ENCODE results near the gene GABRA1. TPM values are rescaled to one million over a fixed set of nuclear protein-coding genes. Genes with fewer than 3 reads are reported as not detected.

The GABRA1 gene
- polyA plus RNA-seq (2013), result 0.03 TPM

DNA sequence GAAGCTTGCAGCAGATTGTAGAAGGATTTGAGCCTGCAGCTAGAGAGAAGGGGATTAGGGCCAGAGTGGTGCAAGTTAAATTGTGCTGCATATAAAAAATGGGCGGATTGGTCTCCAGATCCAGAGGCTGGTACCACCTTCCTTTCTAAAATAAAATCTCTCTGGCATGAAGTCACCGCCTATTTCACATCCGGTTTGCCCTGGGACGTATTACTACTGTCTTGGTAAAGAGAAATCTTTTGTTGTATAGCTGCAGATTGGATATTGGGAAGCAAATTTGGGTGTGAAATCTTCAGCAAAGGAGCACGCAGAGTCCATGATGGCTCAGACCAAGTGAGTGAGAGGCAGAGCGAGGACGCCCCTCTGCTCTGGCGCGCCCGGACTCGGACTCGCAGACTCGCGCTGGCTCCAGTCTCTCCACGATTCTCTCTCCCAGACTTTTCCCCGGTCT, at the start of gene GABRA1:
Gene GABRA1, plus strand, starts transcription at position 180 of the 451 bp plus-strand sequence. CDS start 2,691 bp downstream, outside the sequence.
- WGBS (ENCODE audit: insufficient coverage), result 0% methylated on average over 10 of the region's 16 CpGs
- Histone ChIP-seq H3K4me3 (ENCODE audit: control insufficient read depth in 1 of 7, extremely low read depth in 1 of 7, insufficient read depth in 4 of 7, low read depth in 2 of 7, low read length in 6 of 7) (peak within 1 kb of the TSS in 2 of 7 experiments; percentile 16 to 38), H3K4me1 (ENCODE audit: control extremely low read depth in 1 of 4, control insufficient read depth in 4 of 4, insufficient read depth in 4 of 4, low read length in 3 of 4) (peaks cover 0 to 6% (median 2%) of the 10 kb centered on the region in 4 experiments), H3K36me3 (ENCODE audit: control insufficient read depth in 4 of 4, insufficient read depth in 4 of 4, low read length in 3 of 4) (no peaks in the 10 kb centered on the region), H3K9me3 (ENCODE audit: control extremely low read depth in 1 of 5, control insufficient read depth in 4 of 5, insufficient read depth in 2 of 5, low read depth in 1 of 5, low read length in 4 of 5) (no peaks in the 10 kb centered on the region), H3K27me3 (replicated peaks in 2 of 5; ENCODE audit: control insufficient read depth in 4 of 5, insufficient read depth in 5 of 5, low read length in 4 of 5) (peaks cover 14 to 48% (median 28%) of the 10 kb centered on the region in 5 experiments), H3K27ac (ENCODE audit: insufficient read depth in 1 of 2, low read depth in 1 of 2, low read length in 2 of 2, poor library complexity in 1 of 2, severe bottlenecking in 2 of 2) (no peak within 1 kb of the TSS)
- ChIA-PET POLR2A (interaction anchor here (0.6 kb wide), 1 partner anchor 15 kb away, joined by 3 read pairs; no protein-coding TSS in a partner anchor), CTCF (interaction anchor here (1.2 kb wide), 1 partner anchor 9 kb away, joined by 3 read pairs; no protein-coding TSS in a partner anchor)
- peak in 1 of 3 donors; percentile 6 for DNase-seq

DNA sequence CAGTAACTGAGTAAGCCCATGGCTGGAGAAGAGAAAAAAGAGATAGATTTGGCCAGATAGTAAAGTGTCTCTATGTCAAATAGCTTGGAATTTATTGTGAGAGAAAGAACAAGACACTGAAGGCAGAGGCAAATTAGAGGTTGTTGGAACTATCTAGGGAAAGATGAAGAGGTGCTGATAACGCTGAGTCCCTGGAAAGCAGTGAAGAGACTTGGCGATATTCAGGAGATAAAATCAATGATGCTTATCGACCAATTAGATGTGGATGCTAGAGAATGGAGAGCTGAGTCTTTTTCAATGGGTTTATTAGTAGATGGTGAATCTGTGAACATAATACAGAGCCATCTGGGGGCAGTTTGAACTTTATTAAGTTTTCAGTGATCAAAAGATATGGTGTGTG, 48.6 kb upstream of the GABRA1 start:
- ChIA-PET POLR2A (no interaction called here), CTCF (no interaction called here)
- 92% methylated on average over 2 of the region's 3 CpGs for WGBS (ENCODE audit: insufficient coverage)

DNA sequence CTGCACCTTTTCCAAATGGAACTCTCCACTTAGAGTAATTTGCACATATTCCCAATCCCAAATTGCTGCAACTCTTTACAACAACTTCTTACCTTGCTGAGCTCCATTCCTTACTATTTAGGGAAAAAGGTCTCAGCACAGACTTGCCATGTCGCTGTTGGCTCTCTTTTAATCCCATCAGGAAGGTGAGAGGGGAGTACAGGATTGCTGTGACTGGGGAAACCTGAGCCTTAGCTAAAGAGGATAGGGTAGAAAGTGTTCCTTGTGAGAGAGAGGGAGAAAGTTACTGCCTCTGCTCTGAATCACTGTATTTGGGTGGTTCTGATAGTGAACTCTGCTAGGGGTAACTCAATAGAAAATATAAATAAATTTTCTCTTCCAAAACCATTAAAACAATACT, 43.7 kb upstream of the GABRA1 start:
- no peak for DNase-seq
- ChIA-PET CTCF (no interaction called here), POLR2A (no interaction called here)
- WGBS (ENCODE audit: insufficient coverage), result 17% methylated on average over 1 of the region's 1 CpG
- Histone ChIP-seq H3K27ac (ENCODE audit: insufficient read depth in 1 of 2, low read depth in 1 of 2, low read length in 2 of 2, poor library complexity in 1 of 2, severe bottlenecking in 2 of 2) (no peak overlapping the region), H3K27me3 (replicated peaks in 2 of 5; ENCODE audit: control insufficient read depth in 4 of 5, insufficient read depth in 5 of 5, low read length in 4 of 5) (no peaks in the 10 kb centered on the region), H3K9me3 (ENCODE audit: control extremely low read depth in 1 of 5, control insufficient read depth in 4 of 5, insufficient read depth in 2 of 5, low read depth in 1 of 5, low read length in 4 of 5) (no peaks in the 10 kb centered on the region), H3K4me1 (ENCODE audit: control extremely low read depth in 1 of 4, control insufficient read depth in 4 of 4, insufficient read depth in 4 of 4, low read length in 3 of 4) (no peaks in the 10 kb centered on the region), H3K36me3 (ENCODE audit: control insufficient read depth in 4 of 4, insufficient read depth in 4 of 4, low read length in 3 of 4) (no peaks in the 10 kb centered on the region), H3K4me3 (ENCODE audit: control insufficient read depth in 1 of 7, extremely low read depth in 1 of 7, insufficient read depth in 4 of 7, low read depth in 2 of 7, low read length in 6 of 7) (no peak overlapping the region)

More for the DNA sequence above, 48.6 kb upstream of the GABRA1 start:
- Histone ChIP-seq H3K27me3 (replicated peaks in 2 of 5; ENCODE audit: control insufficient read depth in 4 of 5, insufficient read depth in 5 of 5, low read length in 4 of 5) (no peaks in the 10 kb centered on the region), H3K36me3 (ENCODE audit: control insufficient read depth in 4 of 4, insufficient read depth in 4 of 4, low read length in 3 of 4) (no peaks in the 10 kb centered on the region), H3K4me1 (ENCODE audit: control extremely low read depth in 1 of 4, control insufficient read depth in 4 of 4, insufficient read depth in 4 of 4, low read length in 3 of 4) (no peaks in the 10 kb centered on the region), H3K27ac (ENCODE audit: insufficient read depth in 1 of 2, low read depth in 1 of 2, low read length in 2 of 2, poor library complexity in 1 of 2, severe bottlenecking in 2 of 2) (no peak overlapping the region), H3K9me3 (ENCODE audit: control extremely low read depth in 1 of 5, control insufficient read depth in 4 of 5, insufficient read depth in 2 of 5, low read depth in 1 of 5, low read length in 4 of 5) (no peaks in the 10 kb centered on the region), H3K4me3 (ENCODE audit: control insufficient read depth in 1 of 7, extremely low read depth in 1 of 7, insufficient read depth in 4 of 7, low read depth in 2 of 7, low read length in 6 of 7) (no peak overlapping the region)
- no peak for DNase-seq

DNA sequence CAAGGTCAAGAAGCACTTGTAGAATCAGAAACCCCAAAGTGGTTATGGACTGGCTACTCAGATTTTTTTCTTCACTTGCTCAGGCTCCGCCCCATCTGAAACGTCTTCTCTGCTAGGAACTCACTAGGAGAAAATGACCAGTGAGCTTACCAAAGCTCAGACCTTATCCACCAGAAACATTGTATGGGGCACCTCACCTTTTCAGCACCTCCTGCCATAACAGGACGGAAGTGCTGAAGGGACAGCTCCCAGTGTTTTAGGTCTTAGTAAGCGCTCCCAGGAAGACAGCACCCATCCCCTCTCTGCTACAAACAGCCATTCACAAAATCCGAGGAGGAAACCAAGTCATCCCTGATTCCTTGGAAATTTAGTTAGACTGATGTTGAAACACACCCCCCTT, 1.2 kb upstream of the GABRA1 start:
- no peaks in the 10 kb centered on the region for H3K36me3 ChIP-seq (ENCODE audit: control insufficient read depth in 4 of 4, insufficient read depth in 4 of 4, low read length in 3 of 4)
- ChIA-PET POLR2A (interaction anchor here (0.6 kb wide), 1 partner anchor 71 kb away, joined by 3 read pairs; no protein-coding TSS in a partner anchor), CTCF (interaction anchor here (1.2 kb wide), 1 partner anchor 10 kb away, joined by 3 read pairs; no protein-coding TSS in a partner anchor)
- WGBS (ENCODE audit: insufficient coverage), result 22% methylated on average over 3 of the region's 5 CpGs
- no peaks in the 10 kb centered on the region for H3K9me3 ChIP-seq (ENCODE audit: control extremely low read depth in 1 of 5, control insufficient read depth in 4 of 5, insufficient read depth in 2 of 5, low read depth in 1 of 5, low read length in 4 of 5)
- peak; percentile 14 to 60 (median 52) for DNase-seq
- H3K4me1 ChIP-seq (ENCODE audit: control extremely low read depth in 1 of 4, control insufficient read depth in 4 of 4, insufficient read depth in 4 of 4, low read length in 3 of 4), result peaks cover 0 to 6% (median 2%) of the 10 kb centered on the region in 4 experiments
- H3K27ac ChIP-seq (ENCODE audit: insufficient read depth in 1 of 2, low read depth in 1 of 2, low read length in 2 of 2, poor library complexity in 1 of 2, severe bottlenecking in 2 of 2), result no peak overlapping the region
- peaks cover 14 to 47% (median 28%) of the 10 kb centered on the region in 5 experiments for H3K27me3 ChIP-seq (replicated peaks in 2 of 5; ENCODE audit: control insufficient read depth in 4 of 5, insufficient read depth in 5 of 5, low read length in 4 of 5)
- no peak overlapping the region for H3K4me3 ChIP-seq (ENCODE audit: control insufficient read depth in 1 of 7, extremely low read depth in 1 of 7, insufficient read depth in 4 of 7, low read depth in 2 of 7, low read length in 6 of 7)

DNA sequence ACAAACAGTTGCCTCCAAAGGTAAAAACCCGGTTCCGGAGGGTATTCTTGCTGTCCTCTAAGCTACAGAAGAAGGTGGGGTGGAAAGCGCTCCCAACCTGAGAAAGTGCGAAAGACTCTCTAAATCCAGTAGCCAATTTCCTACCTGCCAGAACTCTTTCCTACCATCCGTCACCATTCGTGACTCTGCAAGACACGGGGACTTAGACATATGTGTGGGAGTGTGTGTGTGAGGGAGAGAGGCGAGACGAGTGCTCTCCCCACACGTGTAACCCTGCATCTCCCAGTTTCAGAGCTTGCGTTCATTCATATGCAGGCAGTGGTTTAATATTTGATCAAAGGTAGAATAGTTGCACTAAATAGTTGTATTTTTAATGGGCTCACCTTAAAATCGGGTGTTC, 473 bp upstream of the GABRA1 start:
- ChIA-PET POLR2A (interaction anchor here (0.6 kb wide), 2 partner anchors 16 to 70 kb away, joined by 3 read pairs; no protein-coding TSS in a partner anchor), CTCF (interaction anchor here (1.2 kb wide), 1 partner anchor 10 kb away, joined by 3 read pairs; no protein-coding TSS in a partner anchor)
- peaks cover 14 to 48% (median 28%) of the 10 kb centered on the region in 5 experiments for H3K27me3 ChIP-seq (replicated peaks in 2 of 5; ENCODE audit: control insufficient read depth in 4 of 5, insufficient read depth in 5 of 5, low read length in 4 of 5)
- no peaks in the 10 kb centered on the region for H3K9me3 ChIP-seq (ENCODE audit: control extremely low read depth in 1 of 5, control insufficient read depth in 4 of 5, insufficient read depth in 2 of 5, low read depth in 1 of 5, low read length in 4 of 5)
- 5% methylated on average over 4 of the region's 12 CpGs for WGBS (ENCODE audit: insufficient coverage)
- H3K4me1 ChIP-seq (ENCODE audit: control extremely low read depth in 1 of 4, control insufficient read depth in 4 of 4, insufficient read depth in 4 of 4, low read length in 3 of 4), result peaks cover 0 to 6% (median 2%) of the 10 kb centered on the region in 4 experiments
- H3K4me3 ChIP-seq (ENCODE audit: control insufficient read depth in 1 of 7, extremely low read depth in 1 of 7, insufficient read depth in 4 of 7, low read depth in 2 of 7, low read length in 6 of 7), result no peak overlapping the region
- H3K27ac ChIP-seq (ENCODE audit: insufficient read depth in 1 of 2, low read depth in 1 of 2, low read length in 2 of 2, poor library complexity in 1 of 2, severe bottlenecking in 2 of 2), result no peak overlapping the region
- no peaks in the 10 kb centered on the region for H3K36me3 ChIP-seq (ENCODE audit: control insufficient read depth in 4 of 4, insufficient read depth in 4 of 4, low read length in 3 of 4)
- peak in 1 of 3 donors; percentile 2 for DNase-seq

DNA sequence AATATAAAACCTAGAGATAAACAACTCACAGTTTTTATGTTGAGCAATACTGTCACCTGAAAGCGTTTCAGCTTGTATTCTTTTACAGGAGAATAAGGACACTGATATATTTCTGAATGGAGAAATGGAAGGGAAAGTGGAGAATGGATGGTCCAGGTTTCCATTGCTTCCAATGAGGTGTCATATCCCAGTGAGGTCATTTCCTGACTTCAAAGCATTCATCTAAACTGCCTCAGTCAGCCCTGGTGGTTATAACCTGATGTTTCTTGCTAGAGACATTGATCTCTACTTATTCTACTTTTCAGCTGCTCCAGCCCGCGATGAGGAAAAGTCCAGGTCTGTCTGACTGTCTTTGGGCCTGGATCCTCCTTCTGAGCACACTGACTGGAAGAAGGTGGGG, 2.6 kb downstream of the GABRA1 start:
- Histone ChIP-seq H3K27me3 (replicated peaks in 2 of 5; ENCODE audit: control insufficient read depth in 4 of 5, insufficient read depth in 5 of 5, low read length in 4 of 5) (peaks cover 14 to 49% (median 30%) of the 10 kb centered on the region in 5 experiments), H3K36me3 (ENCODE audit: control insufficient read depth in 4 of 4, insufficient read depth in 4 of 4, low read length in 3 of 4) (no peaks in the 10 kb centered on the region), H3K9me3 (ENCODE audit: control extremely low read depth in 1 of 5, control insufficient read depth in 4 of 5, insufficient read depth in 2 of 5, low read depth in 1 of 5, low read length in 4 of 5) (no peaks in the 10 kb centered on the region), H3K27ac (ENCODE audit: insufficient read depth in 1 of 2, low read depth in 1 of 2, low read length in 2 of 2, poor library complexity in 1 of 2, severe bottlenecking in 2 of 2) (no peak overlapping the region), H3K4me1 (ENCODE audit: control extremely low read depth in 1 of 4, control insufficient read depth in 4 of 4, insufficient read depth in 4 of 4, low read length in 3 of 4) (peaks cover 0 to 6% (median 2%) of the 10 kb centered on the region in 4 experiments), H3K4me3 (ENCODE audit: control insufficient read depth in 1 of 7, extremely low read depth in 1 of 7, insufficient read depth in 4 of 7, low read depth in 2 of 7, low read length in 6 of 7) (no peak overlapping the region)
- CTCF ChIA-PET, result no interaction called here
- WGBS (ENCODE audit: insufficient coverage), result 50% methylated on average over 1 of the region's 3 CpGs
- no peak for DNase-seq
- POLR2A ChIA-PET, result no interaction called here

DNA sequence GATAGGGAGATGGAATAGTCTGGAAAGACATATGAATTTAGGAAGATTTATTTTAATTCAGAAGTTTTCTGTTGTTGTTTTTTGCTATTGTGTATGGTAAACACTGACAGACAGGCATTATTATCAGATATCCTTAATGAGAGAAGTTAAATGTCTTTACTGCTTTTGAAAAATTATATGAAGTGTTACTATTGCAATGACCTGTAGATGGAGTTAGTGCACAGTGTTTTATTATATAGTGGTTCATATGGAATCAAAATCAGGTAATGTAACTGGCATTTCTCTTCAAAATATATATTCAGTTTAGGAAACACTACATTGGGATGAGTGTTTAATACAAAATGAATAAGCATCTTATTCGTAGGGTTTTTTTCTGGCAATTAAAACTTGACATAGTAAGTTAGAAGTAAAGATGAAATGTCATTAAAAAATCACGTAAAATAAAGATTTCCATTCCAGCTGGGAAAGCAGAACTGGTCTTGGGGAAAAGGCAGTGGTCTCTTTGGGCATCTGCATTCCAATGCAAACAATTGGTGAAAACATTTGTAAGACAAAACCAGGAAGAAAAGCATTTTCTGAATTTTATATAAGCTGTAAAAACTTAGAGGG, 3.9 kb downstream of the GABRA1 start:
- Histone ChIP-seq H3K4me1 (ENCODE audit: control extremely low read depth in 1 of 4, control insufficient read depth in 4 of 4, insufficient read depth in 4 of 4, low read length in 3 of 4) (peaks cover 0 to 6% (median 2%) of the 10 kb centered on the region in 4 experiments), H3K27ac (ENCODE audit: insufficient read depth in 1 of 2, low read depth in 1 of 2, low read length in 2 of 2, poor library complexity in 1 of 2, severe bottlenecking in 2 of 2) (no peak overlapping the region), H3K9me3 (ENCODE audit: control extremely low read depth in 1 of 5, control insufficient read depth in 4 of 5, insufficient read depth in 2 of 5, low read depth in 1 of 5, low read length in 4 of 5) (no peaks in the 10 kb centered on the region), H3K36me3 (ENCODE audit: control insufficient read depth in 4 of 4, insufficient read depth in 4 of 4, low read length in 3 of 4) (no peaks in the 10 kb centered on the region), H3K27me3 (replicated peaks in 2 of 5; ENCODE audit: control insufficient read depth in 4 of 5, insufficient read depth in 5 of 5, low read length in 4 of 5) (peaks cover 14 to 48% (median 26%) of the 10 kb centered on the region in 5 experiments), H3K4me3 (ENCODE audit: control insufficient read depth in 1 of 7, extremely low read depth in 1 of 7, insufficient read depth in 4 of 7, low read depth in 2 of 7, low read length in 6 of 7) (no peak overlapping the region)
- POLR2A ChIA-PET, result interaction anchor here (0.6 kb wide), 1 partner anchor 1053 kb away, joined by 3 read pairs; no protein-coding TSS in a partner anchor
- peak in 2 of 3 donors; percentile 18 to 28 for DNase-seq
- WGBS (ENCODE audit: insufficient coverage), result 100% methylated on average over 1 of the region's 2 CpGs
- CTCF ChIA-PET, result interaction anchor here (1.1 kb wide), 1 partner anchor 12 kb away, joined by 3 read pairs; no protein-coding TSS in a partner anchor
